Tibial nerve (tissue), 4 donors: ENCODE data around the gene KCNN1. TPM values are rescaled to one million over a fixed set of nuclear protein-coding genes. Genes with fewer than 3 reads are reported as not detected.
"Not testable (repeated sequence)": the region's sequence is repeated elsewhere in the genome, so short reads cannot be mapped to it uniquely, and the experiment has no call there.

ENCODE experiments used
- DNase-seq, 2 donors: peaks; one replicate each; pipeline ENCODE4 v3.0.0-alpha.2; 2019; ENCODE audit warnings: low spot score in 2 of 2
- H3K27ac ChIP-seq, 4 donors: fragments of 200-600 bp; sonication (generic) in 3 of 4; one replicate each; pipeline ENCODE4 v1.5.1; 2017 to 2019; ENCODE audit warnings: mild to moderate bottlenecking in 1 of 4
- H3K27me3 ChIP-seq, 2 donors: fragments of 200-600 bp; sonication (generic) in 1 of 2; one replicate each; pipeline versions ENCODE4 v1.5.1 to v1.6.0; 2017 to 2019
- H3K36me3 ChIP-seq, 3 donors: fragments of 200-600 bp; sonication (generic); one replicate each; pipeline ENCODE4 v1.5.1; 2018 to 2019
- H3K4me1 ChIP-seq, 4 donors: fragments of 200-600 bp; sonication (generic) in 3 of 4; one replicate each; pipeline ENCODE4 v1.5.1; 2017 to 2019
- H3K4me3 ChIP-seq, 4 donors: fragments of 200-600 bp; sonication (generic) in 3 of 4; one replicate each; pipeline ENCODE4 v1.5.1; 2017 to 2019; ENCODE audit warnings: mild to moderate bottlenecking in 1 of 4, moderate library complexity in 1 of 4
- H3K9me3 ChIP-seq, 4 donors: fragments of 200-600 bp; sonication (generic) in 3 of 4; one replicate each; pipeline ENCODE4 v1.5.1; 2017 to 2019
- CTCF ChIP-seq, 5 experiments: fragments of 200-600 bp in 3 of 5; fragments of 450-650 bp in 2 of 5; sonication (generic) in 3 of 5; IDR thresholded peaks; one replicate each; pipeline ENCODE4 v1.5.1; 2016 to 2019; ENCODE audit warnings: antibody characterized with exemption in 5 of 5, mild to moderate bottlenecking in 3 of 5, moderate library complexity in 2 of 5
- EP300 ChIP-seq, 2 donors: sonication (generic); formaldehyde crosslinking; IDR thresholded peaks; one replicate each; pipeline ENCODE4 v1.6.1; 2017; ENCODE audit warnings: antibody characterized with exemption in 2 of 2, mild to moderate bottlenecking in 1 of 2
- POLR2A ChIP-seq, 2 donors: fragments of 450-650 bp; IDR thresholded peaks; one replicate each; pipeline ENCODE4 v1.6.1; 2017; ENCODE audit warnings: antibody characterized with exemption in 2 of 2, mild to moderate bottlenecking in 2 of 2, moderate library complexity in 2 of 2
- WGBS, 2 donors: methylation state at CpG; one replicate each; pipeline ENCODE4 v1.1.5; 2018; 5-methylcytosine and 5-hydroxymethylcytosine counted together
- total RNA-seq, 4 donors: library from RNA; depleted of rRNA; stranded (reverse); fragments of >200 nt; gene quantifications; one replicate each; pipeline ENCODE4 v1.1.0, GENCODE V29; 2016

KCNN1 gene
- total RNA-seq, 4 donors from 2014 or later, result under 0.01 TPM; not detected in 3

- no peak overlapping the region for H3K27ac ChIP-seq
- no peaks in the 10 kb centered on the region for H3K36me3 ChIP-seq
- no peaks in the 10 kb centered on the region for H3K4me1 ChIP-seq
- no peaks in the 10 kb centered on the region for H3K9me3 ChIP-seq
- DNase-seq, result no peak
- no peak overlapping the region for H3K4me3 ChIP-seq
- peaks cover 0 to under 1% of the 10 kb centered on the region in 2 donors for H3K27me3 ChIP-seq
- TF ChIP-seq EP300 (IDR thresholded peaks at IDR 0.05), result no peak
- TF ChIP-seq CTCF (IDR thresholded peaks at IDR 0.05), result no peak
- TF ChIP-seq POLR2A (IDR thresholded peaks at IDR 0.05), result no peak
- 43 to 54% methylated on average over 7 of the region's 7 CpGs for WGBS, 2 donors
Observed at GRCh38 chr19:17977488-17977887, 10.6 kb downstream of the KCNN1 start.

- no peak overlapping the region for H3K27ac ChIP-seq
- no peak for DNase-seq
- no peaks in the 10 kb centered on the region for H3K36me3 ChIP-seq
- WGBS, 2 donors, result 91 to 92% methylated on average over 38 of the region's 38 CpGs
- H3K27me3 ChIP-seq, result peaks cover 0 to 7% of the 10 kb centered on the region in 2 donors
- no peak overlapping the region for H3K4me3 ChIP-seq
- H3K4me1 ChIP-seq, result no peaks in the 10 kb centered on the region
- TF ChIP-seq EP300 (IDR thresholded peaks at IDR 0.05), result no peak
- no peak for TF ChIP-seq CTCF (IDR thresholded peaks at IDR 0.05)
- no peak for TF ChIP-seq POLR2A (IDR thresholded peaks at IDR 0.05)
- no peaks in the 10 kb centered on the region for H3K9me3 ChIP-seq
Observed at GRCh38 chr19:17981611-17982010, 14.7 kb downstream of the KCNN1 start.

- Histone ChIP-seq H3K36me3 (no peaks in the 10 kb centered on the region), H3K9me3 (no peaks in the 10 kb centered on the region), H3K27ac (no peak overlapping the region), H3K4me1 (no peaks in the 10 kb centered on the region), H3K4me3 (no peak overlapping the region), H3K27me3 (peaks cover 0 to 7% of the 10 kb centered on the region in 2 donors)
- no peak for DNase-seq
- no peak for TF ChIP-seq CTCF (IDR thresholded peaks at IDR 0.05)
- no peak for TF ChIP-seq POLR2A (IDR thresholded peaks at IDR 0.05)
- no peak for TF ChIP-seq EP300 (IDR thresholded peaks at IDR 0.05)
- WGBS, 2 donors, result 70 to 75% methylated on average over 15 to 22 of the region's 22 CpGs
Observed at GRCh38 chr19:17982430-17982829, 15.5 kb downstream of the KCNN1 start.

- 67 to 68% methylated on average over 14 to 16 of the region's 17 CpGs for WGBS, 2 donors
- TF ChIP-seq POLR2A (IDR thresholded peaks at IDR 0.05) (no peak), EP300 (IDR thresholded peaks at IDR 0.05) (no peak), CTCF (IDR thresholded peaks at IDR 0.05) (no peak)
- H3K4me1 ChIP-seq, result no peaks in the 10 kb centered on the region
Observed at GRCh38 chr19:17985037-17985818, 18.3 kb downstream of the KCNN1 start.

GRCh38 chr19:17986569-17986968 is 19.7 kb downstream of the KCNN1 start:
- H3K4me1 ChIP-seq, DNase-seq, H3K27ac ChIP-seq, H3K27me3 ChIP-seq, H3K9me3 ChIP-seq, H3K36me3 ChIP-seq, H3K4me3 ChIP-seq: not testable (repeated sequence)
- 78 to 86% methylated on average over 8 of the region's 8 CpGs for WGBS, 2 donors

More at GRCh38 chr19:17985037-17985818, 18.3 kb downstream of the KCNN1 start:
- Histone ChIP-seq H3K4me3 (no peak overlapping the region), H3K9me3 (no peaks in the 10 kb centered on the region), H3K36me3 (no peaks in the 10 kb centered on the region), H3K27me3 (peaks cover 0 to 7% of the 10 kb centered on the region in 2 donors), H3K27ac (no peak overlapping the region)
- no peak for DNase-seq
